Mammary epithelial cell (primary cell): Measurements from ENCODE around the gene TET1.
"Not testable (repeated sequence)": the region's sequence is repeated elsewhere in the genome, so short reads cannot be mapped to it uniquely, and the experiment has no call there.

Source experiments
- CTCF ChIP-seq, 2 donors: IDR thresholded peaks in 1 of 2; conservative IDR thresholded peaks in 1 of 2; 2 replicates each; pipeline ENCODE4 v1.5.1; 2011 to 2012; ENCODE audit warnings: inconsistent platforms in 2 of 2, low read length in 2 of 2, mild to moderate bottlenecking in 2 of 2, control low read depth in 1 of 2, low read depth in 1 of 2; ENCODE audit not compliant: insufficient read depth in 1 of 2; ENCODE audit errors: extremely low read depth in 1 of 2
- EZH2 ChIP-seq: IDR thresholded peaks from 2 replicates; pipeline ENCODE4 v1.6.1; 2012; ENCODE audit warnings: low read length, inconsistent platforms, borderline replicate concordance

GRCh38 chr10:68740676-68741075 lies 180.5 kb downstream of the TET1 start:
- not testable (repeated sequence) for TF ChIP-seq EZH2; CTCF (conservative IDR thresholded peaks at IDR 0.05 in 1 of 2, IDR thresholded peaks at IDR 0.05 in 1 of 2; ENCODE audit: extremely low read depth in 1 of 2, insufficient read depth in 1 of 2, low read depth in 1 of 2, low read length in 2 of 2)
